Neutrophil (primary cell): Measurements from ENCODE around the gene NUP133.
"Not testable (repeated sequence)": the region's sequence is repeated elsewhere in the genome, so short reads cannot be mapped to it uniquely, and the experiment has no call there.

Experiments
- H3K27ac ChIP-seq: fragments of 200-600 bp; sonication (generic); 2 replicates; pipeline ENCODE4 v1.5.1; 2016; ENCODE audit warnings: mild to moderate bottlenecking, moderate library complexity
- H3K27me3 ChIP-seq: fragments of 200-600 bp; sonication (generic); 2 replicates; pipeline ENCODE4 v1.6.0; 2016; ENCODE audit warnings: mild to moderate bottlenecking
- H3K36me3 ChIP-seq: fragments of 200-600 bp; sonication (generic); 2 replicates; pipeline ENCODE4 v1.5.1; 2017
- H3K4me1 ChIP-seq, 2 experiments: fragments of 200-600 bp in 1 of 2; sonication (generic) in 1 of 2; 1 replicate in 1 of 2; 2 replicates in 1 of 2; pipeline versions ENCODE4 v1.5.1 to v1.6.1; 2013 to 2016; ENCODE audit warnings: low read depth in 1 of 2, low read length in 1 of 2, mild to moderate bottlenecking in 1 of 2, moderate library complexity in 1 of 2; ENCODE audit not compliant: control insufficient read depth in 1 of 2, insufficient read depth in 1 of 2
- H3K4me3 ChIP-seq, 2 experiments: fragments of 200-600 bp in 1 of 2; sonication (generic) in 1 of 2; 1 replicate in 1 of 2; 2 replicates in 1 of 2; pipeline ENCODE4 v1.5.1; 2013 to 2016; ENCODE audit warnings: low read depth in 1 of 2, low read length in 1 of 2, mild to moderate bottlenecking in 1 of 2, moderate library complexity in 1 of 2
- H3K9me3 ChIP-seq: fragments of 200-600 bp; sonication (generic); 2 replicates; pipeline ENCODE4 v1.5.1; 2016
- TF ChIP-seq, protein P1 (sequence below): fragments of 200-600 bp; sonication (generic); IDR thresholded peaks from 2 replicates; pipeline ENCODE4 v1.5.1; 2016; ENCODE audit warnings: antibody characterized with exemption

Gene NUP133

GRCh38 chr1:229408458-229409037, 99.6 kb downstream of the NUP133 start:
- Histone ChIP-seq H3K4me3 (no peak overlapping the region), H3K36me3 (no peaks in the 10 kb centered on the region), H3K9me3 (no peaks in the 10 kb centered on the region), H3K27me3 (peaks cover 100% of the 10 kb centered on the region), H3K4me1 (no peaks in the 10 kb centered on the region), H3K27ac (no peak overlapping the region)
- TF ChIP-seq, protein P1, sequence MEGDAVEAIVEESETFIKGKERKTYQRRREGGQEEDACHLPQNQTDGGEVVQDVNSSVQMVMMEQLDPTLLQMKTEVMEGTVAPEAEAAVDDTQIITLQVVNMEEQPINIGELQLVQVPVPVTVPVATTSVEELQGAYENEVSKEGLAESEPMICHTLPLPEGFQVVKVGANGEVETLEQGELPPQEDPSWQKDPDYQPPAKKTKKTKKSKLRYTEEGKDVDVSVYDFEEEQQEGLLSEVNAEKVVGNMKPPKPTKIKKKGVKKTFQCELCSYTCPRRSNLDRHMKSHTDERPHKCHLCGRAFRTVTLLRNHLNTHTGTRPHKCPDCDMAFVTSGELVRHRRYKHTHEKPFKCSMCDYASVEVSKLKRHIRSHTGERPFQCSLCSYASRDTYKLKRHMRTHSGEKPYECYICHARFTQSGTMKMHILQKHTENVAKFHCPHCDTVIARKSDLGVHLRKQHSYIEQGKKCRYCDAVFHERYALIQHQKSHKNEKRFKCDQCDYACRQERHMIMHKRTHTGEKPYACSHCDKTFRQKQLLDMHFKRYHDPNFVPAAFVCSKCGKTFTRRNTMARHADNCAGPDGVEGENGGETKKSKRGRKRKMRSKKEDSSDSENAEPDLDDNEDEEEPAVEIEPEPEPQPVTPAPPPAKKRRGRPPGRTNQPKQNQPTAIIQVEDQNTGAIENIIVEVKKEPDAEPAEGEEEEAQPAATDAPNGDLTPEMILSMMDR = no peak

- no peaks in the 10 kb centered on the region for H3K9me3 ChIP-seq
- H3K36me3 ChIP-seq = no peaks in the 10 kb centered on the region
- no peak overlapping the region for H3K27ac ChIP-seq
- no peak overlapping the region for H3K4me3 ChIP-seq
- peaks cover 100% of the 10 kb centered on the region for H3K27me3 ChIP-seq
- no peaks in the 10 kb centered on the region for H3K4me1 ChIP-seq
- TF ChIP-seq, protein P1 = no peak
Observed at GRCh38 chr1:229407206-229408026, 100.7 kb downstream of the NUP133 start.

DNA sequence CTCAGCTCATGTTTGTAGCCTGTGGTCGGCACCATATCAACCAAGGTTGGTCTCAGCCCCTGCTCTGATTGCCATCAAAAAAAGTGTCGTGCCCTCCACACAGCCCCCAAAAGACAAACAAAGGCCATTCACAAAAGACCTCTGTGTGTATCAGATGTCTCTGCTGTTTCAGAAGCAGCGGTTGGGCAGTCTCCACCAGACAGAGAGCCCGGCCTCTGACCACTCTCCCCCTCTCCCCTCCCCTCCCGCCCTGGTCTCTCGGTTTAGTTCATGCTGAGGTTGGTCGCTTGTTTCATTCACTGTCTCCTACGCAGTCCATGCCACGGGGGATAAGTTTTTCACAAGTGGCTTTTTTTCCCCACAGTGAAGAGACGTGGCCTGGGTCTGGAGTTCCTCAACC, 101.3 kb downstream of the NUP133 start:
- Histone ChIP-seq H3K4me3 (no peak overlapping the region), H3K36me3 (no peaks in the 10 kb centered on the region), H3K27me3 (peaks cover 100% of the 10 kb centered on the region), H3K9me3 (no peaks in the 10 kb centered on the region), H3K4me1 (no peaks in the 10 kb centered on the region), H3K27ac (no peak overlapping the region)
- TF ChIP-seq, protein P1 = no peak

GRCh38 chr1:229403573-229403972, 104.6 kb downstream of the NUP133 start:
- TF ChIP-seq, protein P1 = no peak
- Histone ChIP-seq H3K4me1 (no peaks in the 10 kb centered on the region), H3K27me3 (peaks cover 100% of the 10 kb centered on the region), H3K4me3 (no peak overlapping the region), H3K36me3 (no peaks in the 10 kb centered on the region), H3K27ac (no peak overlapping the region), H3K9me3 (no peaks in the 10 kb centered on the region)

DNA sequence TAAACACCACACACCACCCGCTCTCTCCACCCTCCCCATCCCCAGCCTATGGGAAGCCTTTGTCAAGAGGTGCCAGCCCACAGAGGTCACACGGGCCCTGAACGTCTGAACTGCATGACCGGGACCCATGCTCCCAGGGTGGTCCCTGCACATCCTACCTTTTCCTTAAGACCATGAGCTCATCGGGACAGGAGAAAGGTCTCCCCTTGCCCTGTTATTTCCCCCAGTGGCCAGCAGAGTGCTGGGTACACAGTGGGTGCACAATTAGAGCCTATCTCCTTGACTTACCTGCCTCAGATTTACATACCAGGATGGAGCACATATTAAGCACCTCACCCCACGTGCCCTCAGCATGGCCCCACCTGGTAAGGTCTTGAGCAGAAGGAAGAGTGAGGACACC, 105.1 kb downstream of the NUP133 start:
- peaks cover 100% of the 10 kb centered on the region for H3K27me3 ChIP-seq
- H3K4me1 ChIP-seq = no peaks in the 10 kb centered on the region
- H3K9me3 ChIP-seq = no peaks in the 10 kb centered on the region
- no peak overlapping the region for H3K27ac ChIP-seq
- H3K4me3 ChIP-seq = no peak overlapping the region
- TF ChIP-seq, protein P1 = no peak
- no peaks in the 10 kb centered on the region for H3K36me3 ChIP-seq

DNA sequence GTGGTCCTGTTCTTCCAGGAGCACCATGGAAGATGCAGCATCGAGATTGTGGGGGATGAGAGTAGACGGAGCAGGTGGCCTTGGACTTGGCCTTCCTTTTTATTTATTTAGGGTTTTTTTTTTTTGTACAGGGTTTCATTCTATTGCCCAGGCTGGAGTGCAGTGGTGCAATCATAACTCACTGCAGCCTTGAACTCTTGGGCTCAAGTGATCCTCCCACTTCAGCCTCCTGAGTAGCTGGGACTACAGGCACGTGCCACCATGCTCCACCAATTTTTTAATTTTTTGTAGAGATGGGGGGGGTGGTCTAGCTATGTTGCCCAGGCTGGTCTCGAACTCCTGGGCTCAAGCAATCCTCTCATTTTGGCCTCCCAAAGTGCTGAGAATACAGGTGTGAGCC, 105.8 kb downstream of the NUP133 start:
- peaks cover 100% of the 10 kb centered on the region for H3K27me3 ChIP-seq

More for the DNA sequence above, 105.8 kb downstream of the NUP133 start:
- H3K4me3 ChIP-seq, H3K36me3 ChIP-seq, H3K4me1 ChIP-seq, H3K27ac ChIP-seq, H3K9me3 ChIP-seq: not testable (repeated sequence)
